Motor neuron (in vitro differentiated cells): ENCODE results near the gene SCN5A. TPM values are rescaled to one million over a fixed set of nuclear protein-coding genes. Genes with fewer than 3 reads are reported as not detected.

Experiments used
- ATAC-seq, 8 experiments: fragments of 200-7000 bp; cut with Tn5 transposase; replicated peaks in 6 of 8; 2 replicates each; pipeline ENCODE4 v1.8.0; 2021; ENCODE audit warnings: mild to moderate bottlenecking in 8 of 8, moderate library complexity in 8 of 8
- H3K27ac ChIP-seq, 2 donors: fragments of 250-450 bp; sonication (Bioruptor Pico); 2 replicates each; pipeline ENCODE4 v1.9.0; 2021; ENCODE audit warnings: antibody characterized with exemption in 2 of 2, mild to moderate bottlenecking in 2 of 2, moderate library complexity in 1 of 2
- H3K4me1 ChIP-seq, 2 donors: fragments of 250-450 bp; sonication (Bioruptor Pico); replicated peaks in 1 of 2; 2 replicates each; pipeline ENCODE4 v1.6.1; 2021; ENCODE audit warnings: antibody characterized with exemption in 2 of 2, mild to moderate bottlenecking in 2 of 2, moderate library complexity in 1 of 2
- H3K4me3 ChIP-seq, 5 donors: fragments of 250-450 bp; sonication (Bioruptor Pico); 2 replicates each; pipeline ENCODE4 v1.9.0; 2021; ENCODE audit warnings: antibody characterized with exemption in 5 of 5, mild to moderate bottlenecking in 5 of 5, moderate library complexity in 4 of 5
- WGBS, 10 experiments: fragments of 450-650 bp; shearing (Covaris generic); methylation state at CpG; one replicate each; pipeline ENCODE4 v1.0.0; 2022; 5-methylcytosine and 5-hydroxymethylcytosine counted together
- in situ Hi-C, 9 experiments: fragments of 400-800 bp; cut with MboI; loops; one replicate each; pipeline ENCODE4 v1.15.0; 2021; ENCODE audit warnings: low sequenced_read_pairs in 9 of 9, low pct_unique_long_range_greater_than_20kb in 2 of 9; ENCODE audit not compliant: unreplicated experiment in 9 of 9
- total RNA-seq, 8 experiments: library from RNA; unstranded; fragments of 300-600 nt; gene quantifications; 2 replicates each; pipeline versions ENCODE4 v1.2.3 to v1.2.4, GENCODE V29; 2022

The SCN5A gene
- total RNA-seq, 8 experiments from 2014 or later = 0.11 to 2.8 (median 0.58) TPM

DNA sequence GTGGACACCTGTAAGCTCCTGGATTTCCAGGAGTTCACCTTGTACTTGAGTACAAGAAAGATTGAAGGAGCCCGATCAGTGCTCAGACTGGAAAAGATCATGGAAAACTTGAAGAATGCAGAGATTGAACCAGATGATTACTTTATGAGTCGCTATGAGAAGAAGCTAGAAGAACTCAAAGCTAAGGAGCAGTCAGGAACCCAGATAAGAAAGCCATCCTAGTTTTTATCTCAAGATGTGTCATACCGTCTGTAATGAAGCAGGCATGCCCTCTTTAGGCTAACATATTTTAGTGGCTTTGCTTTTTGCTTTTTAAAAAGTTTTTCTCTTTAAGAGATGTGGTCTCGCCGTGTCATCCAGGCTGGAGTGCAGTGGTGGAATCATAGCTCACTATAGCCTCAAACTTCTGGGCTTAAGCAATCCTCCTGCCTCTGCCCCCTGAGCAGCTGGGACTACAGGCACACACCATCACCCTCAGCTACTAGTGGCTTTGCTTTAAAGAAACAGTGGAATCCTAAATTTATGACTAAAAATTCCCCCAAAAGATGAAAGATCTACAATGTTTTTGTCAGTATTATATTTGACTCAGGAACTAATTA is 125.2 kb downstream of the SCN5A start:
- WGBS, 10 experiments = 56 to 100% (median 94%) methylated on average over 1 to 5 of the region's 5 CpGs
- Histone ChIP-seq H3K4me3 (no peak overlapping the region), H3K4me1 (no peaks in the 10 kb centered on the region), H3K27ac (no peak overlapping the region)
- ATAC-seq = no peak
- in situ Hi-C loops = loop anchor here in 3 of 9 experiments (10.0 to 25.0 kb wide), 4 partner anchors 131 to 488 kb away; no protein-coding TSS in a partner anchor

DNA sequence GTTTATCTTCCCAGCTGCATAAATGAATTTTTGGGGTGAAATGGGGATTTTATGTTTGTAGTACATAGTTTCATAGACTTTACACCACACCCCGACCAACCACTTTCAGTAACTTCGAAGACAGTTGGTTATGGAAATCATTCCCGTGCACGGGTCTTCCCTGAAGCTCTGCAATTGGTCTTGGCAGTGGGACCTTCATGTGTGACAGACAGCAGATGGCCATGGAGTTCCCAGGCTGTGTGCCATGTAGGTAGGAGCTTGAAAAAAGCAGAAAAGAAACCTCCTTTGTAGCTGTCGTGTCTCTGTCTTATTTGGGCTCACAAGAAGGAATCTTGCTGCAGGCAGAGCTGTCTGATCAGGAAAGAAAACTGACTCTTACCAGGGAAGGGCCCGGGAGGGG is 127.5 kb downstream of the SCN5A start:
- H3K4me1 ChIP-seq = no peaks in the 10 kb centered on the region
- in situ Hi-C loops = loop anchor here in 3 of 9 experiments (10.0 to 25.0 kb wide), 4 partner anchors 133 to 490 kb away; no protein-coding TSS in a partner anchor
- no peak overlapping the region for H3K4me3 ChIP-seq
- ATAC-seq = no peak
- 79 to 100% (median 91%) methylated on average over 1 to 6 of the region's 6 CpGs; no CpG with 5 or more reads in 1 of the 10 experiments for WGBS, 10 experiments
- no peak overlapping the region for H3K27ac ChIP-seq

DNA sequence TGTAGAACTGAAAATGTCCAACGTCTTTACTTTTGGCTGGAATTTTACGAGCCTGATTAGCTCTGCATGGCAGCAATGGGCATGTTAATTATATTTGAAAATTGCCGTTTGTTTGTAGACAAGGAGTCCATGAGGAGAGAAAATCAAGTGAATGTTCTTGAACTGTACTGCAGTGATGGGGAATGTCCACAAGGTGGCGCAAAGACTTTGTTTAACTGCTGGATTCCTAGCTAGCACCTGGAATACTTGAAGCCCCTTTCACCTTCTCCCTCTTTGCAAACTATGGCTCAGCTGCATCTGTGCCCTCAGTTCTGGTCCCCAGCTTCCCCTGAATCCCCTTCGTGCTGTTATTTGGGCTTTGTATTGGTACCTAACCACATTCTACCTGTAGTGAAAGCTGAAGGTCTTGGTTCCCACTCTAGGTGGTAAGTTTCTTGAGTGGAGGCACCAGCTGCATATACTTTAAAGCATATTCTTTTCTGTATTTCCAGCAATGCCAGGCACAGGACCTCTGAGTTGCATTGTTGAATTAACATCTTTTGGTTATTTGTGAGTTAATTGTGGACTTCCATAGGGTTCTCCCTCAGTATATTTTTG is 128.0 kb downstream of the SCN5A start:
- in situ Hi-C loops = loop anchor here in 3 of 9 experiments (10.0 to 25.0 kb wide), 4 partner anchors 133 to 491 kb away; no protein-coding TSS in a partner anchor
- H3K4me1 ChIP-seq = no peaks in the 10 kb centered on the region
- no peak overlapping the region for H3K4me3 ChIP-seq
- WGBS, 10 experiments = 0 to 67% (median 0%) methylated on average over 1 to 5 of the region's 5 CpGs
- H3K27ac ChIP-seq = no peak overlapping the region
- peak; percentile 15 to 63 (median 39) for ATAC-seq

DNA sequence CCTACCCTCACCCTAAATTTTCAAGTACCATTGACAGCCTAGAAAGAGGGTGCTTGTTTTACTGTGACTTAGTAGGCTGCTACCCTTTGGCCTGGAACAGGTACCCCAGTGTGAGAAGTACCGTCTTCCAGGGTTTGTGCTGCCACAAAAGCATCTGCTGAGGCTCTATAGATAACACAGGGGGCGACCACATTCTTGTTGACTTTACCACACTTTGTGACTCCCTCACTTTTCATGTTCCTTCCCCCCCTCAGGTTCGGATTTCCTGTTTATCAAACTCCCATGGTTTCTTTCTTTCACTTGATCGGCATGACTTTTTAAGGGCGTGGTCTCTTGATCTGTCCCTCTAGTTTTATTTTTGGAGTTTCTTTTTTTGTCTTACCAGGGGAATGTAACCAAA is 129.8 kb downstream of the SCN5A start:
- H3K4me1 ChIP-seq = no peaks in the 10 kb centered on the region
- 47 to 80% (median 67%) methylated on average over 3 to 5 of the region's 5 CpGs for WGBS, 10 experiments
- H3K27ac ChIP-seq = no peak overlapping the region
- in situ Hi-C loops = loop anchor here in 3 of 9 experiments (10.0 to 25.0 kb wide), 4 partner anchors 135 to 493 kb away; no protein-coding TSS in a partner anchor
- no peak overlapping the region for H3K4me3 ChIP-seq
- no peak for ATAC-seq

DNA sequence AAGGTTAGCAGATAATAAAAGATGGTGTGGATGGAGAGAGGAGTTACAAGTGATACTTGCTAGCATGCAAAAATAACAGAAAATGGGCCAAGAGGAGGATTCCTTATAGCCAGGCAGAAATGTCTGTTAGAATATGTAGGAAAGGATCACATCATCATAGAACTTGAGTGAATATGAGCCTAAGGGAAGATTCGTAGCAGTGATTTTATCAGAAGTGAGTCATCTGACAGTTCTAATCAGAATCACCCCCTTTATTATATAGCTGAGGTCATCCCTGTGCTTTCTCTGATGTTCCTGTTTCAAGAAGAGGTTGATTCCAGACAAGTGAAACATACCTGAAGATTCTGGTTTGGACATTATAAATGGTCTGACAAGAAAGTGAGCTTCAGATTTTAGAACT is 130.5 kb downstream of the SCN5A start:
- WGBS, 10 experiments = 0 to 100% (median 50%) methylated on average over 1 of the region's 1 CpG; no CpG with 5 or more reads in 1 of the 10 experiments
- peak; percentile 39 to 98 (median 76) for ATAC-seq
- H3K27ac ChIP-seq = no peak overlapping the region
- in situ Hi-C loops = loop anchor here in 3 of 9 experiments (25.0 kb wide), 3 partner anchors 143 to 493 kb away; no protein-coding TSS in a partner anchor
- no peaks in the 10 kb centered on the region for H3K4me1 ChIP-seq
- no peak overlapping the region for H3K4me3 ChIP-seq

DNA sequence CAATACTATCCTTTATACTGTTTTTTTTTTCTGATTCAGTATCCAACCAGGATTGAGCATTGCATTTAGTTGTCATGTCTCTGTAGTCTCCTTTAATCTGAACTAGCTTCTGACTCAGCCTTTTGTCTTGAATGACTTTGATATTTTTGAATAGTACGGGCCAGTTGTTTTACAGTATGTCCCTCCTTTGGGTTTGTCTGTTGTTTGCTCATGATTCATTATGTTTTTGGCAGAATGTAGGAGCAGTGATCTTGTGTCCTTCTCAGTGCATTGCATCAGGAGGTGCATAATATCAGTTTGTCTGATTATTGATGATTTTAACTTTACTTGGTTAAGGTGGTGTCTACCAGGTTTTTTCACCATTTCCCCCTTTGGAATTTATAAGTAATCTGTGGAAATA is 132.8 kb downstream of the SCN5A start:
- in situ Hi-C loops = loop anchor here in 3 of 9 experiments (25.0 kb wide), 3 partner anchors 146 to 496 kb away; no protein-coding TSS in a partner anchor
- Histone ChIP-seq H3K4me1 (no peaks in the 10 kb centered on the region), H3K27ac (no peak overlapping the region), H3K4me3 (no peak overlapping the region)
- WGBS, 10 experiments = 0 to 100% (median 60%) methylated on average over 1 of the region's 1 CpG; no CpG with 5 or more reads in 2 of the 10 experiments
- ATAC-seq = peak in 2 of 8 experiments; percentile 86 to 88

DNA sequence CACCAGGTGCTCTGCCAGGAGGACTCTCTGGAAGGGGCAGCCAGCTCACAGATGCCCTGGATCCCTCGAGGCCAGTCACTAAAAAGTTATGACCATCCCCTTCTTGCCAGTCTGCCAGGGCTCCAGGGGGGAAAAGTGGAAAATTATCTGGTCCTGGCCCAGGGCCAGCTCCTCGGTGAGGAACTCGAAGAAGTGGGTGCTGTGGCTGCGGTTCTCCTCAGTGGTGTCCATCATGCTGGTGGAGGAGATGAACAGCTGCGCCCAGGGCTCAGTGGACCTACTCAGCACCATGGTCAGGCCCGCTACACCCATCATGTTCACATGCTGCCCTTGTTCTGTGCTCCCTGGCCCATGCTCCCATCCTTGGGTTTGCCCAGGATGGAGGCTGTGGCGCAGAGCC is 134.1 kb downstream of the SCN5A start:
- ATAC-seq = no peak
- H3K27ac ChIP-seq = no peak overlapping the region
- H3K4me1 ChIP-seq = no peaks in the 10 kb centered on the region
- in situ Hi-C loops = loop anchor here in 3 of 9 experiments (25.0 kb wide), 3 partner anchors 147 to 497 kb away; no protein-coding TSS in a partner anchor
- 85 to 100% (median 100%) methylated on average over 1 to 5 of the region's 7 CpGs; no CpG with 5 or more reads in 5 of the 10 experiments for WGBS, 10 experiments
- H3K4me3 ChIP-seq = no peak overlapping the region

DNA sequence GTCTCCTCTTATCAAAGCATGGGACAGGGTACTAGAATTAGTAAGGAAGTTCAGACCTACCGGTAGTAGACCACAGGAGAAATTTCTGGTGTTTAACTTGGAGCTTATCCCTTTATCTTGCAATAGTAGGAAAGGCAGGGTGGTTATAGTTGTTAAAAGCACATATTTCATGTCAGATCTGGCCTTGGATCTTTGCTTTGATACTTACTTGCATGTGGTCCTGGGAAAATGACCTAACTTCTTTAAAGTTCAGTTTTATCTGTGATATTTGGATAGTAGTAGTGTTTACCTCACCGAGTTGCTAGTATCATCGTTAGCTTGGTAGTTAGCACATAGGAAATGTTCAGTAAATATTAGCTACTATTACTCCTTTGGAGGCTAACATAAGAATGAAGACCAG is 137.9 kb downstream of the SCN5A start:
- H3K4me3 ChIP-seq = no peak overlapping the region
- in situ Hi-C loops = loop anchor here in 3 of 9 experiments (25.0 kb wide), 3 partner anchors 151 to 501 kb away; no protein-coding TSS in a partner anchor
- H3K4me1 ChIP-seq = no peaks in the 10 kb centered on the region

DNA sequence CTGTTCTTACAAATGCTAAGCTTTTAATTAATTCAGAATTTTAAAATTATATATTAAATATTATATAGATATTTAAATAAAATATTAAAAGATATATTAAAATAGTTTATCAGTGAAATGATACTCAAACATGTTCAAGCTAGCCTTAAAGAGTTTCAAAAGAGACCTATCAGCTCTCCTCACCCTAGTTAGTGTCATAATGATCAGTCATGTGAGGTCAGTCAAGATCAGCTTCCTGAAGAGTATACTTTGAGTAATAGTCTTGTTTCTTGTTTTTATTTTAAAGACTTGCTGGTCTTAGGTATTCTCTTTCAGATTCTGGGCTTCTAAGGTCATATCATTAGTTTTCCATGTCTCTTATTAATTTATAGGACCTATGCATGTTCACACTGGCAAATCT is 138.9 kb downstream of the SCN5A start:
- no peak for ATAC-seq
- in situ Hi-C loops = loop anchor here in 3 of 9 experiments (25.0 kb wide), 3 partner anchors 152 to 502 kb away; no protein-coding TSS in a partner anchor
- no peaks in the 10 kb centered on the region for H3K4me1 ChIP-seq
- H3K4me3 ChIP-seq = no peak overlapping the region
- no peak overlapping the region for H3K27ac ChIP-seq

More for the DNA sequence above, 137.9 kb downstream of the SCN5A start:
- ATAC-seq = no peak
- WGBS, 10 experiments = 64 to 100% (median 92%) methylated on average over 1 to 3 of the region's 3 CpGs
- H3K27ac ChIP-seq = no peak overlapping the region

DNA sequence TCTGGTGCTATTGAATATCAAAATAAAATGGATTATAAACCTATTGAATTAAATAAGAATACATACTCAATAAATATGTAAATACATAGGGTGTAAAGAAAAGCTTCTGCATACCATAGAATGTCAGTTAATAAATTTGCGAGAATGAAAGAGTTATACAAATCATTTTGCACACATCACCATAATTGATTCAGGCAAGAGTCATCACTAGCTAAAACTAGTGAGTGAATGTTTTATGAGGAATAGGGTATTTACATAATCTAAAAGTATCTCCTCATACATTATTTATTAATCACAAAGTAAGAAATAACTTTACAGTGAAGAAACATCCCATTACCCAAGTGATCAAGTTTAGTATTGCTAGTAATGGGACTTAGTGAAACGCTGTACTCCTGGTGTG is 139.8 kb downstream of the SCN5A start:
- WGBS, 10 experiments = 0 to 100% (median 81%) methylated on average over 1 to 2 of the region's 2 CpGs
- Histone ChIP-seq H3K4me1 (no peaks in the 10 kb centered on the region), H3K27ac (no peak overlapping the region), H3K4me3 (no peak overlapping the region)
- in situ Hi-C loops = loop anchor here in 3 of 9 experiments (25.0 kb wide), 3 partner anchors 153 to 503 kb away; no protein-coding TSS in a partner anchor
- ATAC-seq = peak in 4 of 8 experiments; percentile 20 to 83 (median 56)

DNA sequence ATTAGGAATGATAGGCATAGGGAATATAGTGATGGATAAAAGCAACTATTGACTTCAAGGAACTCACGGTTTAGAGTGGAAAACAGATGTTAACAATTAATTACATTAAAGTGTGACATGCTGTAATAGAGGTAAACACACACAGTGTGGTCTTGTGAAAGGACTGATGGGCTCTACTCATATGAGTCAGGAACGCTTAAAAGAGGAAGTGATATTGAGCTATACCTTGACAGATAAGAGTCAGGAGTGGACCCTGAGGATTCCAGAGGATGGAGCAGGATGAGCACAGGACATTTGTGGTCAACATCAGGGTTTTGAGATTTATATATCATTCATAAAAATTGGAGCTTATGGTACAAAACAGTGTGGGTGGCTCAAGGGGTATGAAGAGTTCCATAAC is 142.4 kb downstream of the SCN5A start:
- Histone ChIP-seq H3K4me3 (no peak overlapping the region), H3K4me1 (no peaks in the 10 kb centered on the region), H3K27ac (no peak overlapping the region)
- no peak for ATAC-seq
- 80 to 100% (median 93%) methylated on average over 1 to 2 of the region's 2 CpGs; no CpG with 5 or more reads in 1 of the 10 experiments for WGBS, 10 experiments
- in situ Hi-C loops = loop anchor here in 3 of 9 experiments (25.0 kb wide), 3 partner anchors 155 to 505 kb away; no protein-coding TSS in a partner anchor

DNA sequence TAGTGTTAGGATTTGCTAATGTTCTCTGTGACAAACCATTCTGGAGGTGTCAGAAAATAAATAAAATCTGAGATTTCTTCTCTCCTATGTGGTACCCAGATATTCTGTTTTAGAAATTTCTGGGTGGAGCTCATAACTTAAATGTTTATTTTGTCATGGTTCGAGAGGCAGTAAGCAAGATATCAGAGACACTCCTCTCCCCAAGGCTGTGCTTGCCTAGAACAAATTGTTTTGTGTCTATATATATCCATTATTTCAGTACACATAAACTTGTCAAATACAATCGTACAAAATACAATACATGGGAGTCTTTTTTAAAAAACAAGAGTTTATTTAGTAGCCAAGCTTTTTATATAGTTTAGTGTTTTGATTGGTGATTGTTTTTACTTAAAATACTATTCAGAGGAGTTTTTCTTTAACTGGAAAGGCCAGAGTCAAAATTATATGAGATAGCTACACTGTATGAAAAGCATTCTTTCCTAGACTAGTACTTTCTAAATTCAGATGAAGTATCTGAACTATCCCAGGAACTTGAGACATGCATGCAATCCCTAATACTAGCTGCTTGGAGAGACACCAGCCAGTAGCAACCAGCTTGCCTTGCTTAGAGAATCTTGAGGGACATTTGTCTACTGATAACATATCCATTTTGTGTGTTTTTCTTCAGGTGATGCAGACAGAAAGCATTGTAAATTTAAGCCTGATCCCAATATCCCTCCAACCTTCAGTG is 148.6 kb downstream of the SCN5A start:
- WGBS, 10 experiments = 48 to 100% (median 90%) methylated on average over 1 to 2 of the region's 2 CpGs; no CpG with 5 or more reads in 1 of the 10 experiments
- Histone ChIP-seq H3K4me3 (no peak overlapping the region), H3K27ac (no peak overlapping the region), H3K4me1 (peaks cover 3 to 7% of the 10 kb centered on the region in 2 donors)
- no peak for ATAC-seq
- in situ Hi-C loops = loop anchor here in 3 of 9 experiments (25.0 kb wide), 3 partner anchors 161 to 511 kb away; no protein-coding TSS in a partner anchor
